Thyroid gland (tissue), 4 donors: Measurements from ENCODE around the gene ABCA2. TPM values are rescaled to one million over a fixed set of nuclear protein-coding genes. Genes with fewer than 3 reads are reported as not detected.

Source experiments
- DNase-seq, 2 donors: peaks; one replicate each; pipeline ENCODE4 v3.0.0-alpha.2; 2019
- H3K27ac ChIP-seq, 3 donors: fragments of 200-600 bp; sonication (generic); 1 replicate in 2 of 3; 2 replicates in 1 of 3; pipeline ENCODE4 v1.5.1; 2016 to 2019; ENCODE audit warnings: mild to moderate bottlenecking in 1 of 3, moderate library complexity in 1 of 3
- H3K27me3 ChIP-seq: fragments of 200-600 bp; sonication (generic); one replicate; pipeline ENCODE4 v1.5.1; 2019
- H3K36me3 ChIP-seq, 2 donors: fragments of 200-600 bp; sonication (generic); one replicate each; pipeline ENCODE4 v1.5.1; 2016 to 2019
- H3K4me1 ChIP-seq, 2 donors: fragments of 200-600 bp; sonication (generic); one replicate each; pipeline ENCODE4 v1.5.1; 2017 to 2019
- H3K4me3 ChIP-seq, 3 donors: fragments of 200-600 bp; sonication (generic); replicated peaks in 1 of 3; 1 replicate in 2 of 3; 2 replicates in 1 of 3; pipeline ENCODE4 v1.5.1; 2016; ENCODE audit warnings: mild to moderate bottlenecking in 1 of 3
- H3K9me3 ChIP-seq: fragments of 200-600 bp; sonication (generic); one replicate; pipeline ENCODE4 v1.5.1; 2017
- CTCF ChIP-seq, 6 experiments: fragments of 200-600 bp in 3 of 6; fragments of 450-650 bp in 3 of 6; sonication (generic) in 3 of 6; IDR thresholded peaks; one replicate each; pipeline ENCODE4 v1.5.1; 2016 to 2019; ENCODE audit warnings: antibody characterized with exemption in 6 of 6, mild to moderate bottlenecking in 2 of 6, inconsistent platforms in 1 of 6, moderate library complexity in 1 of 6
- POLR2A ChIP-seq, 2 donors: fragments of 450-650 bp; IDR thresholded peaks; one replicate each; pipeline ENCODE4 v1.6.1; 2017; ENCODE audit warnings: antibody characterized with exemption in 2 of 2, mild to moderate bottlenecking in 2 of 2, moderate library complexity in 1 of 2
- WGBS, 2 donors: methylation state at CpG; one replicate each; pipeline ENCODE4 v1.1.5; 2017; 5-methylcytosine and 5-hydroxymethylcytosine counted together
- intact Hi-C: fragments of 100-400 bp; cut with DNase I; formaldehyde crosslinking; loops from one replicate; pipeline ENCODE4 v1.15.1; 2023
- total RNA-seq, 4 donors: library from RNA; depleted of rRNA; stranded (reverse); fragments of >200 nt; gene quantifications; one replicate each; pipeline ENCODE4 v1.2.3, GENCODE V29; 2016

ABCA2 gene
- total RNA-seq, 4 donors from 2014 or later, result 36.8 to 59.7 (median 50.2) TPM

GRCh38 chr9:137049544-137050449 is 21.8 kb upstream of the ABCA2 start:
- H3K4me3 ChIP-seq, result no peak overlapping the region
- peaks cover 18 to 35% of the 10 kb centered on the region in 2 donors for H3K4me1 ChIP-seq
- WGBS, 2 donors, result 43 to 54% methylated on average over 30 to 31 of the region's 38 CpGs
- peak in 3 of 6 experiments; percentile 7 to 32 (median 18) for TF ChIP-seq CTCF (IDR thresholded peaks at IDR 0.05)
- TF ChIP-seq POLR2A (IDR thresholded peaks at IDR 0.05), result no peak
- H3K9me3 ChIP-seq, result no peaks in the 10 kb centered on the region
- peaks cover 20% of the 10 kb centered on the region for H3K27me3 ChIP-seq
- intact Hi-C loops, result no loop called here
- no peak overlapping the region for H3K27ac ChIP-seq
- DNase-seq, result peak; percentile 34 to 44
- H3K36me3 ChIP-seq, result no peaks in the 10 kb centered on the region

- Histone ChIP-seq H3K4me3 (no peak overlapping the region), H3K36me3 (no peaks in the 10 kb centered on the region), H3K27ac (no peak overlapping the region), H3K9me3 (no peaks in the 10 kb centered on the region), H3K27me3 (peaks cover 20% of the 10 kb centered on the region), H3K4me1 (peaks cover 13 to 29% of the 10 kb centered on the region in 2 donors)
- 34 to 67% methylated on average over 18 to 50 of the region's 72 CpGs for WGBS, 2 donors
- TF ChIP-seq CTCF (IDR thresholded peaks at IDR 0.05), result no peak
- TF ChIP-seq POLR2A (IDR thresholded peaks at IDR 0.05), result no peak
- intact Hi-C loops, result no loop called here
- no peak for DNase-seq
These were observed 20.9 kb upstream of the ABCA2 start for GRCh38 chr9:137048655-137049543.

GRCh38 chr9:137046088-137046787 is 18.2 kb upstream of the ABCA2 start, which contains the start of gene NPDC1:
Gene NPDC1, minus strand, starts transcription at chr9:137046177. Its CDS starts 188 bp downstream, at chr9:137045989.
- peak; percentile 86 for DNase-seq
- H3K4me3 ChIP-seq, result peak within 1 kb of the TSS; percentile 15 to 37 (median 35)
- H3K27ac ChIP-seq, result peak within 1 kb of the TSS in 1 of 3 donors; percentile 56
- 1% methylated on average over 24 to 26 of the region's 57 CpGs for WGBS, 2 donors
- H3K9me3 ChIP-seq, result no peaks in the 10 kb centered on the region
- TF ChIP-seq CTCF (IDR thresholded peaks at IDR 0.05) (peak; percentile 59 to 88 (median 76)), POLR2A (IDR thresholded peaks at IDR 0.05) (no peak)
- H3K36me3 ChIP-seq, result no peaks in the 10 kb centered on the region
- intact Hi-C loops, result no loop called here
- H3K4me1 ChIP-seq, result peaks cover 6 to 19% of the 10 kb centered on the region in 2 donors
- H3K27me3 ChIP-seq, result peaks cover 20% of the 10 kb centered on the region

GRCh38 chr9:137045294-137046087 is 17.5 kb upstream of the ABCA2 start:
- WGBS, 2 donors, result 0 to 2% methylated on average over 23 to 25 of the region's 96 CpGs
- no peaks in the 10 kb centered on the region for H3K9me3 ChIP-seq
- no peak for DNase-seq
- TF ChIP-seq CTCF (IDR thresholded peaks at IDR 0.05), result no peak
- no peak for TF ChIP-seq POLR2A (IDR thresholded peaks at IDR 0.05)
- H3K36me3 ChIP-seq, result no peaks in the 10 kb centered on the region
- peak overlapping the region; percentile 15 to 37 (median 35) for H3K4me3 ChIP-seq
- H3K4me1 ChIP-seq, result peaks cover 6 to 19% of the 10 kb centered on the region in 2 donors
- H3K27ac ChIP-seq, result peak overlapping the region in 1 of 3 donors; percentile 24
- intact Hi-C loops, result no loop called here
- peaks cover 20% of the 10 kb centered on the region for H3K27me3 ChIP-seq
